NCI-H2196 (cell line): ENCODE results near the gene NPB.

Experiments
- DNase-seq: peaks from one replicate; lab custom pipeline; 2025; ENCODE audit not compliant: unreplicated experiment; lab: John Stamatoyannopoulos, UW

NPB gene

GRCh38 chr17:81869221-81870130, 32.6 kb upstream of the NPB start:
- DNase-seq = no peak

- DNase-seq = no peak
Measured at GRCh38 chr17:81870131-81870980, 31.7 kb upstream of the NPB start.

- no peak for DNase-seq
Measured at GRCh38 chr17:81870981-81871386, 31.1 kb upstream of the NPB start, which contains the start of gene ARHGDIA. TSS of gene ARHGDIA (minus strand) at chr17:81871337. CDS start at chr17:81869930, 1,407 bp downstream.

DNA sequence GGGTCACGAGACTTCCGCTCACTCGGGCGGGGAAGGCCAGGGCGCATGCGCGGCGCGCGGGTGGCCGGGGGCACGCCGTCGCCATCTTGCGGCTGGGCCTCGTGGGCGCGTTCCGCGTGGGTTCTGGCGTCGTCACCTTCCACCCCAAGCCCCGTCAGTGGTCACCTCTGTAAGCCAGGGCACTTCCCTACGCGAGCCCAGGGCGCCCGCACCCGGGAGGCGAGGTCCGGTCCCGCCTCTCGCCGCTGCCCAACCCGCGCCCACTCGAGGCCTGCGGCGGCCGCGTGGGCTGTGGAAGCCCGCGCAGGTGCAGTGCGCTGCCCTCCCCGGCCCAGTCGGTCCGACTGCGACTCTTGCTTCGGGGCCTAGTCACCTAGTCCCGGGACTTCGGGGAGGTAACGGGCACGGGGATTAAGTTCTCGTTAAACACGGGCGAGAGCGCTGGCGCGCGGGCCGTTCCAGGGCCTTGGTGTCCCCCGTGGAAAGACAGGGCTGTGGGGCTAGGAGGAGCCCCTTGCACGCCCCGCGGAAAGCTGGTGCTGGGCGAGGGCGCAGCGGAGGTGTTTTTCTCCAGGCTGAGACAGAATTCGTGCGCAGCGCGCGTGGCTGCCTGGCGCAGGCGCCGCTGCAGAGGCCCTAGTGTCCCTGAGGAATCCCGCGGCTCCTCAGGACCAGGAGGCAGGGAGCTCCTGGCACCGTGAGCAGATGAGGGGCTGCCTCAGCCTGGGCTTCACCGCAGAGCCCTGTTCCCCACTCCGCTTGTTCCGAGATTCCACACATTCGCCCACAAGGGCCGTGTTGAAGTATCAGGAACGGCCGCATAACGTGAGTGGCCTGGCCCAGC, 30.4 kb upstream of the NPB start:
- DNase-seq = peak; percentile 98

DNA sequence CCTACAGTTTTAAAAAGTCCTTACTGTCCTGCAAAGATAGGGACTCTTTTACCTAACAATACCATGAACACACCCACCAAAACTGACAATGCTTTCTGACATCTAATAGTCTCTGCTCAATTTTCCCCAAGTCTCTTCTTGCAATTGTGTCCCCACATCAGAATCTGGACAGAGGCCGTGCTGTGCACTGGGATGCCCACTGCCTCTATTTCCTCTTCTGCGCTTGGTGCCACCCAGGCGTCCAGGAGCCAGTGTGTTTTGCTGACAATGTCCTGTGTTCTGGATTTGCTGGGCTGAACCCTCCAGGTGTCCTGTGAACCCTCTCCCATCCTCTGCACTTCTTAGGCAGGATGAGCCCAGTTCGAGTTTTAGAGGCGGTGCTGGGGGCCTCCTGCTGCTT, 24.5 kb upstream of the NPB start:
- no peak for DNase-seq

- DNase-seq = no peak
Measured at GRCh38 chr17:81878294-81878693, 23.7 kb upstream of the NPB start.

DNA sequence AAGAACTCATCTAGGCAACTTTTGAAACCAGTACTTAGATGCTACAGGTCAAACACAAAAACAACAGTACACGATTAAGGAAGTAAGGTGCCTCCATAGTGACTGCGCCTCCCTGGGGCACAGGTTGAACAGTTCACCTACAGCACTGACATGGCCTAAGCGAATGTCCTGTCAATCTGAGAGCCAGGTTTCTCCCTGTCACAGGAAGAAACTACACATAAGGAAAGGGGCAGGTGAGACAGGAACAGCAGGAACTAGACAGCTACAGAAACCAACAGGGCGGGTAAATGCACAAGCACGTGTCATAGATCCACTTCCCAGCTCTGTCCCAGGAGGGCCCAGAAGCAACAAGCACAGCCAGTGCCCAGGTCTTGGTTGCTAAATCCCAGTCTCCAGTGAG, 22.9 kb upstream of the NPB start:
- no peak for DNase-seq

- no peak for DNase-seq
Measured at GRCh38 chr17:81884520-81884919, 17.5 kb upstream of the NPB start.

DNA sequence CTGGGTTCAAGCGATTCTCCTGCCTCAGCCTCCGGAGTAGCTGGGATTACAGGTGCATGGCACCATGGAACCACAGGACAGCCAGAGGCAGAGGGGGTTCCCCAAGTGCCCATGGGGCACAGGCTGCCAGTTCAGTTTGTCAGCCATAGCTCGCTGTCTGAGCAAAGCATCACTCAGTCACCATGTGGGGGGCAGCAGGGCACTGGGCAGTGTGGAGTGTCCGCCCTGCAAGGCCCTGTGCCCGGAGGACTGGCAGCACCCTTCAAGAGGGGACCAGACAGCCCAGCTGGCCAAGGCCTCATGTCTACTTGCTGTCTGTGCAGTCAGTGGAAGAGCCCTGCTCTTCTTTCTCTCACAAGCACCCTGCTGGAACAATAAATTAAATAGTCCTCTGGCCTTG, 17.1 kb upstream of the NPB start:
- DNase-seq = no peak

- no peak for DNase-seq
Measured at GRCh38 chr17:81885454-81885853, 16.6 kb upstream of the NPB start.

DNA sequence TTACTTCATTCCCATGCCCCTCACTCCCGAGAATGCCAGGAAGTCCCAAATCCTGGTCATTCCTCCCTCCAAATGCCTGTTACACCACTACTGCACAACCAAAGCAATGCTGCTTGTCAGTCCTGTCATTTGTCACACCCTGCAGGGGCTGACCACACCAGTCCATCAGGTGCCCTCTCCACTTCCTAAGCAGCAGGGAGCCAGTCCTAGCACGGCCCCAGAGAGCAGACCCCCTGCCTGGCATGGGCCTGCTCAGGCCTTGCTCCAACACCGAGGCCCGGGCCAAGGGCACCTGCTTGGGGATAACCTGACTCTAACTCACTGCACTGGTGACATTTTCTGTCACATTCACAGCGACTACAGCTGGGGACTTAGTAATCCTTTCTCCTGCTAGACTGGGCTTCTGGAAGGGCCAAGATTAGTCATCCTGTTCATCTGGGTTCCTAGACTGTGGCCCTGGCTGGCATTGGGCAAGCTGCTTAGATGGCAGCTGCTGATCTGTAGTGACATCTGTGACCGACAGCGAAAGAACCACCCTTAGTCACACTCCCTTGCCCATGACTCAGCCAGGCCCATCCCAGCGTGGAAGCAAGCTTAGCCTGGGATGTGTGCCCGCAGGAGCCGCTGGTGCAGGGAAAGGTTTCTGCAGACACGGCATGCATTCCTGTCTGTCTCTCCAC, 16.0 kb upstream of the NPB start:
- no peak for DNase-seq

DNA sequence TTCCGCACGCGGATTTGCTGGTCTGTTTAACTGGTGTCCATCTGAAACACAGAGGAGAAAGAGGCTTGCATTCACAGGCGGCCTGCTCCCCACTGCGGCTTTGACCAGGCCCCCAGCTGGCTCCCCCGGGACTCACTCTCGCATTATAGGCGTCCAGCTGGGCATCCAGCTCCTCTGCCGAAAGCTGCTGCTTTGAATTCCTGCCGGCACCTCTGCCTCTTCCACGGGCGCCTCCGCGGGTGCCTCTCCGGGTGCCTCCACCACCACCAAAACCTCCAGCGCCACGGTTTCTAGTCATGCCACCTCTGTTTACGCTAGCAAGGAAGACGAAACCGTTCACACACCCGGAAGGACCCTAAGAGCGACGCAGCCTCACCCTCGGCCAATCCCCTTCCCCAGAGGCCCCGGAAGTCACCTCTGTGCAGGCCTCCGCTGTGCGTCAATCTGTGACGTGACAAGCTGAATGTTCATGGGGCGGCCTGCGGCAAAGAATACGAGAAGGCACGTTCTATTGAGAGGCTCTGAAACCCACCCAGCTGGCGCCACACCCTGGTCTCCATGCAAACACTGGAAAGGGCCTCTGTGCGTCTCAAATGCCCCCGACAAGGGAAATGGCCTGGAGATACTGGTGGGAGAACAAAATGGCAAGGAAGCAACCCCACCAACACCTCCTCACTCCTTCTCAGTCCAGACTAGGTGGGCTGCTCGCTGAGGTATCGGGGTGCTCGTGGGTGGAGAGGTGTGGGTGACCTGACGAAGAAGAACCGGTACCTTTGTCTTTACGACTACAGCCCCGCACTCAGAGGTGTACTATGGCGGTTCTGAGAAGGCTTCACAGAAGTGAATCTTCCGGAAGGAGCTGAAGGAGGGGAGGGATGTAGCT, 13.7 kb upstream of the NPB start:
- DNase-seq = no peak

DNA sequence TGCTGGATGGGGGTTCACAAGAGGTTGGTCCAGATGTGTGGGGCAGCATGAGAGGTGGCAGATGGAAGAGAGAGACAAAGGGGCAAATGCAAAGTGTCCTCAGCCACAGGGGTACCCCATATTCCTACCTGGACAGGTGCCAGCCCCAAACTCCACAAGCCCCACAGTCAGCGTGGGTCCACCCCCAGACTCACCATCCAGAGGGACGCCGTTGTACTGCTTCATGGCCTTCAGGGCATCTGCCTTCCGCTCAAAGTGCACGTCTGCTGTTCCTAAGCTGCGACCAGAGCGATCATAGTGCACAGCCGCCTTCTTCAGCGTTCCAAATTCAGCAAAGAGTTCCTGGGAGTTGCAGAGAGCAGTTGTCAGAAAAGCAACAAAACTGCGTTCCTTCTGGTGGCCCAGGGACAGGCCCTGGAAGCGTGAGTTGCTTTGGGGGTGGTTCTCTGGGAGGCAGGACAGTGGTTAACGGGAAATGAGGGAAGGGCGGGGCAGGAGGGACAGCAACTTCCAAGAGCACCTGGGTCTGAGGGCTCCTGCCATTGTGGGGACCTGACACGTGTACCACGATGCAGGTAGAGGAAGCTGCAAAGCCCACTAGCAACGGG, 12.9 kb upstream of the NPB start:
- DNase-seq = no peak

DNA sequence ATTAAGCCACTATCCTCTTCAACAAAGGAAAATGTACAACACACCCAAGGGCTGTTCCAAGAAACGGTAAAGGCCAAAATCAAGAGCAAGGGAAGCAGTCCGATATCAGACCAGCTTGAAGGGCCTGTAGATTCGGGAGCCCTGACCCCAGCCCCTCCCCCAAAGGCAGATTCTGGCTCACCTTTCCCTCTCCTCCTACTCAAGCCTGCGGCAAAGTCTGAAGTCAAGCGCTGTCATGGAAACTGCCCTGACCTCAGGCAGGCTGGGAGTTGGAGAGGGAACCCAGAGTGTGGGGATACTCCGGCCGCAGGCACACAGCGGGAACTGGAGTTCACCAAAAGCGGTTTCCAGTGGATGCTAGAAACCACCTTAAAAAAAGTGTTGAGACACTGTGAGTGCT, 12.4 kb upstream of the NPB start:
- no peak for DNase-seq

GRCh38 chr17:81890447-81891302, 11.4 kb upstream of the NPB start:
- DNase-seq = no peak

DNA sequence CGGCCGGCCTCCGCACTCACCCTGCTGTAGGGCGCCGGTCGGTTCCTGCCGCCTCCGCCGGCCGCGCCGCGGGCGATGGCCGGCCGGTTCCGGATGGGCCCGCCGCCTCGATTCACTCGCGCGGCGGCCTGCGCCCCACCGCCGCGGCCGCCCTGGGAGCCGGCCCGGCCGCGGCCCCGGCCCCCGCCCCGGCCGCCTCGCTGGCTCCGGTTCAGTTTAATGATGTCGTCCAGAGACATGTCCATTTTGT, 10.8 kb upstream of the NPB start:
- no peak for DNase-seq

GRCh38 chr17:81895400-81895799, 6.6 kb upstream of the NPB start:
- no peak for DNase-seq

DNA sequence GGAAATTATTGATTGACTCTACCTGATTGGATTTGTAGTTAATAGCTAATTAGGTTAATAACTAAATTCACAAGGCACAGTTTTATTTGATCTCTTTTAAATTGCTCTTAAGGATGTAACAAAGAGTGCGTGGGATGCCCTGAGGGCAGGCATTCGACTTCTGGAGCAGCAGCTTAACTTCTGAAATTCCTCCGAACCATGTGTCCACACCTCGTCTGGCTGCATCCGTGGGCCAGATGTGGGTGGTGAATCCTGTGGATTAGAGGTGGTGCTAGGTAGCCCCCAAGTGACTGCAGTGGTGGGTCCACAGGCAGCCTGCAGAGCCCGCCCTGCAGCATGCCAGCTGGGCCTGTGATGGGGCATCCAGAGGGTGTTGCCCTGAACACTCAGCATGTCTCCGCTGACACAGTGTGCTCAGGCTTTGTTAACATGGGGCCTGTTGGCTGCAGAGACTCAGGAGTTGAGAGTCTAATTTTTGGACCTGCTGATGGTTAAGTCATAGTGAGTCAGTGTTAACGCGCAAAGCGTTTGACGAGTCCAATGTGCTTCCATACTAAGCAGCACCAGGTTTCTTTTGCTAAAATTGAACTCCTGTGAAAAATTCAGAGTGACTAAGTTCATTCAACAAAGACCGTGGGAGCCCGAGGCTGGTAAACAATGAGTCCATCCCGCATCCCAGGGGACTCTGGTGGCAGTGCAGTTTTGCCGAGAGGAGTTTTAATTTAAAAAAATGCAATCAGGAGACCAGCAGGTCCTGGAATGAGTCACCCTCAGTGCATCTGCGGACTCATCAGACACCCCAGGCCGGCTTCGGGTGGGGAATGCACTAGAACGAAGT, 3.8 kb upstream of the NPB start:
- no peak for DNase-seq
